Activated naive CD8-positive, alpha-beta T cell treated with anti-CD3 and anti-CD28 coated beads, Interleukin-2, amount 10 ng/mL, durations not matched to agents 7 days and 5 days (primary cell): ENCODE measurements around the gene FUT6. TPM values are rescaled to one million over a fixed set of nuclear protein-coding genes. Genes with fewer than 3 reads are reported as not detected.
"Not testable (repeated sequence)": the region's sequence is repeated elsewhere in the genome, so short reads cannot be mapped to it uniquely, and the experiment has no call there.

Experiments
- ATAC-seq: fragments of 150-1000 bp; cut with Tn5 transposase; one replicate; pipeline ENCODE4 v1.10.0; 2021; ENCODE audit warnings: low read depth, moderate library complexity
- POLR2A ChIA-PET: fragments of 350-600 bp; sonication (Branson Sonifier 250); formaldehyde crosslinking; loops from one replicate; lab custom pipeline; 2021; ENCODE audit warnings: antibody characterized with exemption; lab: Charles Lee
- DNase-seq: peaks from one replicate; pipeline ENCODE4 v3.0.0; 2021
- H3K27ac Mint-ChIP-seq: one replicate; pipeline ENCODE4 v1.8.0; 2022; ENCODE audit warnings: mild to moderate bottlenecking, mixed read lengths
- H3K27me3 Mint-ChIP-seq: one replicate; pipeline ENCODE4 v1.8.0; 2022; ENCODE audit warnings: mild to moderate bottlenecking, moderate library complexity, mixed read lengths
- H3K36me3 Mint-ChIP-seq: one replicate; pipeline ENCODE4 v1.8.0; 2021; ENCODE audit warnings: mild to moderate bottlenecking, mixed read lengths
- H3K4me1 Mint-ChIP-seq: one replicate; pipeline ENCODE4 v1.8.0; 2021; ENCODE audit warnings: mixed read lengths
- H3K4me3 Mint-ChIP-seq: one replicate; pipeline ENCODE4 v1.8.0; 2022; ENCODE audit warnings: mild to moderate bottlenecking, moderate library complexity, mixed read lengths
- H3K9me3 Mint-ChIP-seq: one replicate; pipeline ENCODE4 v1.8.0; 2021; ENCODE audit warnings: mixed read lengths
- total RNA-seq, 2 experiments: library from RNA; stranded (reverse); gene quantifications; one replicate each; pipeline ENCODE4 v1.2.3, GENCODE V29; 2021

Gene FUT6, protein sequence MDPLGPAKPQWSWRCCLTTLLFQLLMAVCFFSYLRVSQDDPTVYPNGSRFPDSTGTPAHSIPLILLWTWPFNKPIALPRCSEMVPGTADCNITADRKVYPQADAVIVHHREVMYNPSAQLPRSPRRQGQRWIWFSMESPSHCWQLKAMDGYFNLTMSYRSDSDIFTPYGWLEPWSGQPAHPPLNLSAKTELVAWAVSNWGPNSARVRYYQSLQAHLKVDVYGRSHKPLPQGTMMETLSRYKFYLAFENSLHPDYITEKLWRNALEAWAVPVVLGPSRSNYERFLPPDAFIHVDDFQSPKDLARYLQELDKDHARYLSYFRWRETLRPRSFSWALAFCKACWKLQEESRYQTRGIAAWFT
- total RNA-seq, result under 1 TPM; 0.75 to 0.91 TPM

DNA sequence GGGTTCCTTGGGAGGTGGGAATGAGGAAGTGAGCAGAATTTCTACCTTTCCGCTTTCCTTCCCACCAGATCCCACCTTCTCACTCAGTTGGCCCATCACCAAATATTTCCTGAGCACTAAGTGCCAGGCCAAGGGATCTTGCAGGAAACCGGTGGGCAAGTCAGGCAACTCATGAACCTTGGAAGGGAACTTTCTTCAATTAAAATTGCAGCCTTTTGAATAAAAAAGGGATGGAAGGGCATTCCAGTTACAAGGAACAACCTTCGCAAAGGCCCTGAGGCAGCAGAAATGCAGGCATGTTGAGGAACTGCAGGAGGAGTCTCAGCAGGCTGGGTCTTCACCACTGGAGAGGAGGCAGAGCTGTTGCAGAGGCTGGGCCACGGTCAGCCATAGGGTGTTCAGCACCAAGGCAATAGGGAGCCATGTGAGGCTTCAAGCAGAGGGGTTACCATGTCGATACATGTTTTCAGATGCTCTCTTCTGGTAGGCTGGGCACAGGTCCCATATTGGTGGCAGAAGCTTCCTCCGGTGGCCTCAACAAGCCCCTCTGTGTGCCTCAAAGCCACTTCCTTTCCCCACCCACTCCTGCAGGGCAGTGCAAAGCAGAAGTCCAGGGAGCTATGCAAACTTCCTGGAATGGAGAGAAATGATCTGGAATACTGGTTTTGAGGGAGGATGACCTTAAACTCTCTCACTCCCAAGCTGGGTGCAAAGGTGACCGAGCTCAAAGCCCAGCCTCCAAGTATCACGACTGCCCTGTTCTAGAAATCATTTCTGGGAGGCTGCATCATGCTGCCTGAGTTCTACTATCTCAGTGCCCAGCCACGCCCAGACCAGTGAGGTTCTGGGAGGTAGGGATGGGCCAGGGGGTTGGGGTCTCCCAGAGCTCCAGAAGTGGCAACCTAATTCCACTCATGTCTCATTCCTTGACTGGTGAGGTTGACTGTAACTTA is at the start of gene FUT6:
TSS of gene FUT6 (minus strand) at position 638 of the 953 bp plus-strand sequence. CDS start 7,135 bp downstream, outside the sequence.
- Mint-ChIP-seq H3K27me3 (peaks cover 6% of the 10 kb centered on the region), H3K9me3 (no peaks in the 10 kb centered on the region), H3K27ac (peak within 1 kb of the TSS; percentile 72), H3K4me3 (peak within 1 kb of the TSS; percentile 47), H3K36me3 (no peaks in the 10 kb centered on the region), H3K4me1 (peaks cover 18% of the 10 kb centered on the region)
- POLR2A ChIA-PET, result interaction anchor here (0.6 to 2.6 kb wide), 2 partner anchors 11 to 32 kb away, joined by 3 to 18 read pairs; no protein-coding TSS in a partner anchor
- peak; percentile 21 for ATAC-seq
- no peak for DNase-seq

DNA sequence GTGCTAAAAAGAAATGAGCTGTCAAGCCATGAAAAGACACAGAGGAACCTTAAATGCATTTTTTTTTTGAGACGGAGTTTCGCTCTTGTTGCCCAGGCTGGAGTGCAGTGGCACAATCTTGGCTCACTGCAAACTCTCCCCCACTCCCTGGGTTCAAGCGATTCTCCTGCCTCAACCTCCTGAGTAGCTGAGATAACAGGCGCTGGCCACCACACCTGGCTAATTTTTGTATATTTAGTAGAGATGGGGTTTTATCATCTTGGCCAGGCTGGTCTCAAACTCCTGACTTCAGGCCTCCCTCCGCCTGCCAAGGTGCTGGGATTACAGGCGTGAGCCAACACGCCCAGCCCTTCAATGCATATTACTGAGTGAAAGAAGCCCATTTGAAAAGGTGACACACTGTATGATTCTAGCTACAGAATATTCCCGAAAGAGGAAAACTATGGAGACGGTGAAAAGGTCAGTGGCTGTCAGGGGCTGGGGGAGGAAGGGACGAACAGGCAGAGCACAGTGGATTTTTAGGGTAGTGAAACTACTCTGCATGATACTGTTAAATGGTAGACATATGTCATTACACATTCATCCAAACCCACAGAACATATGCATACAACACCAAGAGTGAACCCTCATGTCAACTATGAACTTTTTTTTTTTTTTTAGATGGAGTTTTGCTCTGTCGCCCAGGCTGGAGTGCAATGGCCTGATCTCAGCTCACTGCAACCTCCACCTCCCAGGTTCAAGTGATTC is 44.7 kb upstream of the FUT6 start:
- H3K27ac Mint-ChIP-seq, H3K9me3 Mint-ChIP-seq, ATAC-seq, H3K4me3 Mint-ChIP-seq, DNase-seq, H3K4me1 Mint-ChIP-seq, H3K36me3 Mint-ChIP-seq: not testable (repeated sequence)
- POLR2A ChIA-PET, result interaction anchor here (0.5 kb wide), 1 partner anchor 149 kb away, joined by 3 read pairs; no protein-coding TSS in a partner anchor
- H3K27me3 Mint-ChIP-seq, result peaks cover 18% of the 10 kb centered on the region

DNA sequence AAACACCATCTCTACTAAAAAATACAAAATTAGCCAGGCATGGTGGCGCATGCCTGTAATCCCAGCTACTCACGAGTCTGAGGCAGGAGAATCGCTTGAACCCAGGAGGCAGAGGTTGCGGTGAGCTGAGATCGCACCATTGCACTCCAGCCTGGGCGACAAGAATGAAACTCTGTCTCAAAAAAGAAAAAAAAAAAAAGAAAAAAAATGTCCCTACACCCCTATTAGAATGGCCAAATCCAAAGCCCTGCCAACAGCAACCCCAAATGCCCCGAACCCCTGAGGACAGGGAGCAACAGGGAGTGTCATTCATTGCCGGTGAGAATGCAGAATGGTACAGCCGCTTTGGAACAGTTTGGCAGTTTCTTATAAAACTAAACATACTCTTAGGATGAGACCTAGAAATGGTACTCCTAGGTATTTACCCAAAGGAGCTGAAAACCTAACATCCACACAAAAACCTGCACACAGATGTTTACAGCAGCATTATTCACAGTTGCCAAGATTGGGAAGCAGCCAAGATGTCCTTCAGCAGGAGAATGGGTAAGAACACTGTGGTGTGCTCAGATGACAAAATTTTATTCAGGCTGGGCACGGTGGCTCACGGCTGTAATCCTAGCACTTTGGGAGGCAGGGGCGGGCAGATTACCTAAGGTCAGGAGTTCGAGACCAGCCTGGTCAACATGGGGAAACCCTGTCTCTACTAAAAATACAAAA is 43.8 kb upstream of the FUT6 start:
- POLR2A ChIA-PET, H3K4me3 Mint-ChIP-seq, H3K4me1 Mint-ChIP-seq, H3K27ac Mint-ChIP-seq, H3K9me3 Mint-ChIP-seq, H3K36me3 Mint-ChIP-seq, ATAC-seq, DNase-seq: not testable (repeated sequence)
- H3K27me3 Mint-ChIP-seq, result peaks cover 16% of the 10 kb centered on the region

DNA sequence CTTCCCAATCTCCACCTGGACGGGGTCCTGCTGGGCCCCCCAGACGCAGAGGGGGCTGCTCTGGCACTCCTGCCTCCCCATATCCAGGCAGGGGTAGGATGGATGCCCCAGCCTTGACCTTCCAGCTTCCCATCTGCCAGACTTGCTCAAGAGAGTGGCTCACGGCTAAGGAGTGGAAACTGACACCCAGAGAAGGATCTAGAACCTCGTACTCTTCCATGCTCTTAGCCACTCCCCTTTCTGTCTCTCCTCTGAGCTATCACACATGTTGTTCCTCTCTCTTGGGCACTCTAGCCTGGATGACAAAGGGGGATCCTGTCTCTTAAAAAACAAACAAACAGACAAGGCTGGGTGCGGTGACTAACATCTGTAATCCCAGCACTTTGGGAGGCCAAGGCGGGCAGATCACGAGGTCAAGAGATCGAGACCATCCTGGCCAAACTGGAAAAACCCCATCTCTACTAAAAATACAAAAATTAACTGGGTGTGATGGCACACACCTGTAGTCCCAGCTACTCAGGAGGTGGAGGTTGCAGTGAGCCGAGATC is 43.0 kb upstream of the FUT6 start:
- Mint-ChIP-seq H3K4me1 (no peaks in the 10 kb centered on the region), H3K36me3 (no peaks in the 10 kb centered on the region), H3K27ac (no peak overlapping the region), H3K27me3 (peaks cover 12% of the 10 kb centered on the region), H3K4me3 (no peak overlapping the region), H3K9me3 (no peaks in the 10 kb centered on the region)
- POLR2A ChIA-PET, result interaction anchor here (0.6 kb wide), 1 partner anchor 13 kb away, joined by 3 read pairs; no protein-coding TSS in a partner anchor
- DNase-seq (no peak), ATAC-seq (no peak)

DNA sequence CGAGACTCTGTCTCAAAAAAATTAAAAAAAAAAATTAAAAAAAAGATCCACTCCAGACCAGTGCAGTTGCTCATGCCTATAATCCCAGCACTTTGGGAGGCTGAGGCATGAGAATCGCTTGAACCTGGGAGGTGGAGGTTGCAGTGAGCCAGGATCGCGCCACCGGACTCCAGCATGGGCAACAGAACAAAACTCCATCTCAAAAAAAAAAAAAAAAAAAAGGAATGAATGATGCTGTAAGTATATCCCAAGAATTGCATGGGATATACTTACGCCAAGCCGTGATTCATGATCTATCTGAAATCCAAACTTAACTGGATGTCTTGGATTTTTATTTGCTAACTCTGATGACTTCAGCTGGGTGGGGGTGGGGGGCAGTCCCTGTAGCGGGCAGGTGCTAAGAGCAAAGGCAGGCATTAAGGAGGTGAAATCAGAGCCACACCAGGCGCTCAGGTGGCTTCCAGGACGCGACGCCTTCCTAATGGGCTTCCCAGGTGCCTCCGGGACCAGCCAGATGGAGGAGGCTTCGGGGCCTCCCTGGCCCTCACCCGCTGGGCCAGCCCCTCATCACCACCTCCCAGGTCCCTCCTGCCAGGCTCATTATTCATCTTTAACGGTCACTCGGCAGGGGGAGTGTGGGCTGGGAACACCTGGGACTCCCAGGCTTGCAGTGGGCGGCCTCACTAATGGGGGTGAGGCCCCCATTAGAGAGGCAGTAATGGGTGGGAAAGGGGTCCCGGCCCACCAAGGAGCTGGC is 42.2 kb upstream of the FUT6 start:
- no peaks in the 10 kb centered on the region for H3K4me1 Mint-ChIP-seq
- no peak overlapping the region for H3K27ac Mint-ChIP-seq
- POLR2A ChIA-PET, result interaction anchor here (0.6 kb wide), 1 partner anchor 12 kb away, joined by 3 read pairs; no protein-coding TSS in a partner anchor
- H3K27me3 Mint-ChIP-seq, result peaks cover 12% of the 10 kb centered on the region
- ATAC-seq (no peak), DNase-seq (no peak)
- no peak overlapping the region for H3K4me3 Mint-ChIP-seq
- H3K36me3 Mint-ChIP-seq, result no peaks in the 10 kb centered on the region
- no peaks in the 10 kb centered on the region for H3K9me3 Mint-ChIP-seq

DNA sequence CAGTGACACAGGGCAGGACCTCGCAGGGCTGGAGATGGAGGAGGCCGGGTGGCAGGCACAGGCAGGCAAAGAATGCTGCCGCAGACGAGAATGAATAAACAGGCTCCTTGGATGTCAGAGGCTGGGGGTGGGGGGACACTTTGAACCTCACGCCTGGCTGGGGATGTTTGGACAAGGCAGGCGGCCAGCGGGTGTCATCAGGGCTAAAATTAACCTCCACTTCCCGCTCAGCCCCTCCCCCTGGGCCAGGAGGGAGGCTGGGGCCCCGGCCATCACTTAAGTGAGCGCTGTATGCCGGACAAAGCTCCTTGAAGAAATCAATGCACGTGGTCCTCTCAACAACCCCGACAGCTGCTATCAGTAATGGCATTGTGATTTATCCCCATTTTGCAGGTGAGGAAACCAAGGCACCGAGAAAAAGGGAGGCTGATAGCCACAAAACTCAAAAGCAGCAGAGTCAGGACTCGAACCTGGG is 41.1 kb upstream of the FUT6 start:
- H3K9me3 Mint-ChIP-seq, result no peaks in the 10 kb centered on the region
- H3K4me1 Mint-ChIP-seq, result no peaks in the 10 kb centered on the region
- ATAC-seq (no peak), DNase-seq (no peak)
- H3K36me3 Mint-ChIP-seq, result no peaks in the 10 kb centered on the region
- POLR2A ChIA-PET, result no interaction called here
- H3K27me3 Mint-ChIP-seq, result peaks cover 15% of the 10 kb centered on the region
- H3K4me3 Mint-ChIP-seq, result no peak overlapping the region
- no peak overlapping the region for H3K27ac Mint-ChIP-seq

DNA sequence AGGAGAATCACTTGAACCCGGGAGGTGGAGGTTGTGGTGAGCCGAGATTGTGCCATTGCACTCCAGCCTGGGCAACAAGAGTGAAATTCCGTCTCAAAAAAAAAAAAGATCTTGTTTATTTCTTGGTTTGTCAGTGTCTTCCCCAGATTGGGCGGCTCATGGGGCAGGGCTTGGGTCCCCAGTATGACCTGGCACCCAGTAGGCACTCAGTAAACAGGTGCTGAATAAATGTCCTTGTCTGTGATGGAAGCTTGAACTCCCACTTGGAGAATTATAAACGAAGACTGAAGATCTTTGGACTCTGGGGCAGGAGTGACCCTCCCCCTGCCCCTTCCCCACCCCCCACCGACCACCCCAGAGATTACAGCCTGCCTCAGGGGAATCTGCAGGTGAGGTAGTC is 40.7 kb upstream of the FUT6 start:
- H3K27ac Mint-ChIP-seq, result no peak overlapping the region
- ATAC-seq, result no peak
- no peak for DNase-seq
- no peak overlapping the region for H3K4me3 Mint-ChIP-seq
- H3K4me1 Mint-ChIP-seq, result no peaks in the 10 kb centered on the region
- no peaks in the 10 kb centered on the region for H3K9me3 Mint-ChIP-seq
- H3K27me3 Mint-ChIP-seq, result peaks cover 15% of the 10 kb centered on the region
- POLR2A ChIA-PET, result no interaction called here
- H3K36me3 Mint-ChIP-seq, result no peaks in the 10 kb centered on the region

DNA sequence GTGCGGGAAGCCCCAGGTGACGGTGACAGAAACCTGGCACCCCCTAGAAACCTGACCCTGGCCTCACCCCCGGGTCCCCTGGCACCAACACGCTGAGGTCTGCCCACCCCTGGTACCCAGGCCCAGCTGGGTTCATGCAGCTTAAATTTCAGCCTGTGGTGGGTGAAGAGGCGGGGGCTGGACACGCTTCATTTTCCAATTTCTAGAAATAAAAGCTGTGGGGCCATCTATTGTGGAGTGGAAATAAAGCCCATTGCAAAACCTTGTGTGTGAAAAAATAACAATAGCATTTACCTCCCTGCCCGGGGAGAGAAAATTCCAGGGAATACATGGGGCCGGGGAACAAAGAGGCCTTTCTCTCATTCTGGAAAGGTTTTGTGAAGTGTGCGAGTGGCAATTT is 38.4 kb upstream of the FUT6 start:
- H3K4me3 Mint-ChIP-seq, result no peak overlapping the region
- no peak for DNase-seq
- no peaks in the 10 kb centered on the region for H3K36me3 Mint-ChIP-seq
- no peak for ATAC-seq
- H3K9me3 Mint-ChIP-seq, result no peaks in the 10 kb centered on the region
- POLR2A ChIA-PET, result no interaction called here
- peaks cover 12% of the 10 kb centered on the region for H3K27me3 Mint-ChIP-seq
- H3K27ac Mint-ChIP-seq, result no peak overlapping the region
- H3K4me1 Mint-ChIP-seq, result peaks cover 3% of the 10 kb centered on the region

DNA sequence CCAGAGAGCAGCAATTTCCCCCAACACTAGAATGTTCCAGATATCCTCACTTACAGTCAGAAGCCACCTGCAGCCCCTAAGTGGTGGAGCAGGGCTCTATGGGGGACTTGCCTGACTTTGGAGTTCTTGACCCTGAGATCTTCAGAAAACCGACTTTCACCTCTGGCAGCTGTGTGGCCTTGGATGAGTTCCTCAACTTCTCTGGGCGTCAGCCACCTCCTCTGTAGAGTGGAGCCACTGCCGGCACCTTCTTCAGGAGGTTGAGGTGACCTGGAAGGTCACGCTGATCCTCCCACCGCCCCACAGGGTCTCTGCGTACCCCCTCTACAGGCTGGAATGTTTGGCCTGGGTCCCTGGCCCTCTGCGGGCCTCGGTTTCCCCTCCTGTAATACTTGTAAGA is 37.9 kb upstream of the FUT6 start:
- Mint-ChIP-seq H3K4me1 (peaks cover 3% of the 10 kb centered on the region), H3K36me3 (no peaks in the 10 kb centered on the region), H3K27me3 (peaks cover 12% of the 10 kb centered on the region), H3K27ac (no peak overlapping the region), H3K9me3 (no peaks in the 10 kb centered on the region), H3K4me3 (no peak overlapping the region)
- ATAC-seq (no peak), DNase-seq (no peak)
- POLR2A ChIA-PET, result no interaction called here

DNA sequence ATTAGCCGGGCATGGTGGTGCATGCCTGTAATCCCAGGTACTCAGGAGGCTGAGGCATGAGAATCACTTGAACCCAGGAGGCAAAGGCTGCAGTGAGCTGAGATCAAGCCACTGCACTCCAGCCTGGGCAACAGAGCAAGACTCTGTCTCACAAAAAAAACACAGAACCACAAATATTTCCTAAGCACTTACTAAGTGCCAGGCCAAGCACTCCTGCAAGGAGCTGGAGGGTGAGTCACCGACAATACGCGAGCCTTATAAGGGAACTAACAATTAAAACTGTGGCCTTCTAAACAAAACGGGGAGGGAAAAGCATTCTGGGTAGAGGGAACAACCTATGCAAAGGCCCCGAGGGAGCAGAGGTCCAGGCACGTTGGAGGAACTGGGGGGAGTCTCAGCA is 35.0 kb upstream of the FUT6 start:
- H3K4me1 Mint-ChIP-seq, H3K4me3 Mint-ChIP-seq, ATAC-seq, H3K27me3 Mint-ChIP-seq, DNase-seq, H3K27ac Mint-ChIP-seq, H3K9me3 Mint-ChIP-seq, H3K36me3 Mint-ChIP-seq: not testable (repeated sequence)
- POLR2A ChIA-PET, result interaction anchor here (0.7 kb wide), 1 partner anchor 29 kb away, joined by 5 read pairs; no protein-coding TSS in a partner anchor

DNA sequence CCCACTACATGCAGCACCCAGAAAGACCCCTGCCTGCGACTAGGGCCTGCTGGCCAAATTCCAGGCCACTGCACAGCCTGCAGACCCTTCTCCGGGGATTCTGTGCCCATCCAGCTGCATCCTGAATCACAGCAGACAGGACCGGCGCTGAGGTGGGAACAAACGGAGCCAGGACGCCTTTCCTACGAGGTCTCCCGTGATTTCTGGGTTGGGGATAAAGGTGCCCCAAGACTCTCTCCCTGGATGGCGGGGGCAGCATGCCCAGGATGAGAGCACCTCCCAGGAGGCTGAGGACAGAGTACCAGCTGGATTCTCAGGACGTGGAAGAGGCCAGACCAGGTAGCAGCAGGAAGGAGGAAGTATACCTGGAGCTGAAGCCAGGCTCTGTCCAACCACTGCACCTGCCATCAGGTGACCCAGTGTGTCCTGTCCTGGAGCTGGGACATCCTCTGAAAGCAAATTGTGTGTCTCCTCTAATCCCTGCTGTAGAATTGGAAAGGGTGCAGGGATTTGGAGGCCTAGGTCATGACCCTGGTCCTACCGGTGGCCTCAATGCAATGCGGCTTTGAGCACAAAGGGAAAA is 34.2 kb upstream of the FUT6 start:
- Mint-ChIP-seq H3K27me3 (peaks cover 2% of the 10 kb centered on the region), H3K4me3 (no peak overlapping the region), H3K36me3 (no peaks in the 10 kb centered on the region), H3K4me1 (peaks cover 3% of the 10 kb centered on the region), H3K9me3 (no peaks in the 10 kb centered on the region), H3K27ac (no peak overlapping the region)
- ATAC-seq (no peak), DNase-seq (no peak)
- POLR2A ChIA-PET, result no interaction called here
